ENCODE results near the gene ACSM5.
A peak's percentile ranks its signal among the peaks of the same experiment; 100 is the strongest.

ACSM5 gene, protein sequence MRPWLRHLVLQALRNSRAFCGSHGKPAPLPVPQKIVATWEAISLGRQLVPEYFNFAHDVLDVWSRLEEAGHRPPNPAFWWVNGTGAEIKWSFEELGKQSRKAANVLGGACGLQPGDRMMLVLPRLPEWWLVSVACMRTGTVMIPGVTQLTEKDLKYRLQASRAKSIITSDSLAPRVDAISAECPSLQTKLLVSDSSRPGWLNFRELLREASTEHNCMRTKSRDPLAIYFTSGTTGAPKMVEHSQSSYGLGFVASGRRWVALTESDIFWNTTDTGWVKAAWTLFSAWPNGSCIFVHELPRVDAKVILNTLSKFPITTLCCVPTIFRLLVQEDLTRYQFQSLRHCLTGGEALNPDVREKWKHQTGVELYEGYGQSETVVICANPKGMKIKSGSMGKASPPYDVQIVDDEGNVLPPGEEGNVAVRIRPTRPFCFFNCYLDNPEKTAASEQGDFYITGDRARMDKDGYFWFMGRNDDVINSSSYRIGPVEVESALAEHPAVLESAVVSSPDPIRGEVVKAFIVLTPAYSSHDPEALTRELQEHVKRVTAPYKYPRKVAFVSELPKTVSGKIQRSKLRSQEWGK

GRCh38 chr16:20409398-20410120 is at the start of gene ACSM5:
ACSM5 (plus strand) TSS chr16:20409534; CDS start chr16:20411485, 1,951 bp downstream.
- no peak for DNase-seq

GRCh38 chr16:20359997-20360396 is 49.3 kb upstream of the ACSM5 start:
- DNase-seq: no peak

DNA sequence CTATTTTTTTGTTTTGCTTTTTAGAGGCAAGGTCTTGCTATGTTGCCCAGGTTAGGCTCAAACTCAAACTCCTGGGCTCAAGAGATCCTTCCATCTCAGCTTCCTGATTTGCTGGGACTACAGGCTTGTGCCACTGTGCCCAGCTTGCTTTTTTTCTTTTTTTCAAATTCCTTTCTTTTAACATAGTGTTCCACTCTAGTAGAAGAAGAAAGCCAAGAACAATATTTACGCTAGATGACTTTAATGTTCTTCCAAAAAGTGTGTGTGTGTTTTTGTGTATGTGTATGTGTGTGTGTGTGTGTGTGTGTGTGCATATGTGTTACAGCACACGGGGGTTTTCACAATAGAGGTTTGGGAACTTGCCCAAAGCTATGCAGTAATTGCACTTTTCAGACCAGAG is 46.1 kb upstream of the ACSM5 start:
- DNase-seq: no peak

GRCh38 chr16:20364051-20364450 is 45.3 kb upstream of the ACSM5 start:
- no peak for DNase-seq

- no peak for DNase-seq
Measured at GRCh38 chr16:20369452-20370054, 39.8 kb upstream of the ACSM5 start.

DNA sequence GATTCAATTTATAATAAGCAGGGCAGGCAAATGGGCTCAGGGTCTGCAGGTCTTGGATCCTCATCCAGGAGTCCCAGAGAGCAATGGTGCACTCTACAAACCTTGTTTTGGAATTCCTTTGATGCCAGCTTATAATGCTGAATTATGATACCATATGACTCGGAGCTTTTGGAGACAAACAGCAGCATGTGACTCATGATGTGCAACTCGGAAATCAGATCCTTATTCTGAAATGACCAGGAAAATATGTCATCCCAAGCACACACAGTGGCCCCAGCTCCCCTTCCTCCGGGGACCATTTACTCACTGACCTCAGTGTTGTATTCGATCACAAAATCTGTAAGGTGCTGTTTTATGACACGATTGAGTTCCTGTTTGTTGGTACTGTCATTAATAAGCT is 36.6 kb upstream of the ACSM5 start:
- no peak for DNase-seq

DNA sequence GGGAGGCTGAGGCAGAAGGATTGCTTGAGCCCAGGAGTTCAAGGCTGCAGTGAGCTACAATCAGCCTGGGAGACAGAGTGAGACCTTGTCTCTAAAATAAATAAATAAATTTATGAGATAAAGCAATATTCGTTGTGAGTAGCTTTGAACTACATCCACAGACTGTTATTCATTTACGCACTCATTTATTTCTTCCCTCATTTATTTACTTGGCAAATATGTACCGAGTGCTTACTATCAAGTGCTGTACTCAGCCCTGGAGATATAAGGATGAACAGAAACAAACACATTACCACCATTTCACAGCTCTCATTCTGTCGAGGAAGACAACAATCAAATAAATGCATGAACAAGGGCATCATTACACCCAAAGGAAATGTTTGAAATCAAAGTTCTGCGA is 32.2 kb upstream of the ACSM5 start:
- DNase-seq: no peak

DNA sequence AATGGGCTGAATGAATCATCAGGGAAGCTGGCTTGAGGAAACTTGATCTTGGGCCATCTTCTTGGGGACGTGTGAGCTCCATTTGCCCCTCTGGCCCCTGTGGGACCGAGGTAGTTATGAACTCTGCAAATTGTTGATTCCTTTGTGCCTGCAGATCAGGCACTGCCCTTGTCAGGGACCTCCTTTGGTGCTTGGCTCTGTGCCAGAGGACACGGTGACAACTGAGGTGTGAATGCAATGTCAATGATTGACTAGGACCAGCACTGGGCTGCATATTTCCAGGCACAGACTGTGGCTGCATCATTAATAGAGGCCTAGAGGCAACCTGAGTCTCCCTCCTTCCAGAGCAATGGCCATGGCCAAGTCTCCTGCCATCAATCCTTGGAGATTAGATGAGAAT is 28.6 kb upstream of the ACSM5 start:
- no peak for DNase-seq

- DNase-seq: no peak
Measured at GRCh38 chr16:20382202-20382948, 27.0 kb upstream of the ACSM5 start.

GRCh38 chr16:20383106-20384029 is 26.0 kb upstream of the ACSM5 start:
- DNase-seq: peak; percentile 83

GRCh38 chr16:20385844-20386832 is 23.2 kb upstream of the ACSM5 start:
- peak; percentile 78 for DNase-seq

- DNase-seq: no peak
Measured at GRCh38 chr16:20387978-20388377, 21.4 kb upstream of the ACSM5 start.

DNA sequence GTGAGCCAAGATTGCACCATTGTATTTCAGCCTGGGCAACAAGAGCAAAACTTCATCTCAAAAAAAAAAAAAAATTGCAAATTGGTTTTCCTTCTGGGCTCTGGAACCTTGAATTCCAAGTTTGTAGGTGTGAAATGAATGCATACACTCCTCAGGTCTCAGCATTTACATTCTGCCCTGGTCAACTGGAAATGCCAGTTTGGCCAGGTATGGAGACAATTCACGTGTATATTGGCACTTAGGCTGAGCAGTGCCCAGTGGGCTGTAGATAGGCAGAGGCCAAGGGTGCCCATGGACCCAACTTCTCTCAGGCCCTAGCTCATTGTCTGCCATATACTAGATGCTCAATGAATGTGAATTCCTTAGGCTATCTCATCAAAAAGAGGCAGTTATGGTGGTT is 20.5 kb upstream of the ACSM5 start:
- no peak for DNase-seq

GRCh38 chr16:20391045-20391444 is 18.3 kb upstream of the ACSM5 start:
- DNase-seq: no peak

DNA sequence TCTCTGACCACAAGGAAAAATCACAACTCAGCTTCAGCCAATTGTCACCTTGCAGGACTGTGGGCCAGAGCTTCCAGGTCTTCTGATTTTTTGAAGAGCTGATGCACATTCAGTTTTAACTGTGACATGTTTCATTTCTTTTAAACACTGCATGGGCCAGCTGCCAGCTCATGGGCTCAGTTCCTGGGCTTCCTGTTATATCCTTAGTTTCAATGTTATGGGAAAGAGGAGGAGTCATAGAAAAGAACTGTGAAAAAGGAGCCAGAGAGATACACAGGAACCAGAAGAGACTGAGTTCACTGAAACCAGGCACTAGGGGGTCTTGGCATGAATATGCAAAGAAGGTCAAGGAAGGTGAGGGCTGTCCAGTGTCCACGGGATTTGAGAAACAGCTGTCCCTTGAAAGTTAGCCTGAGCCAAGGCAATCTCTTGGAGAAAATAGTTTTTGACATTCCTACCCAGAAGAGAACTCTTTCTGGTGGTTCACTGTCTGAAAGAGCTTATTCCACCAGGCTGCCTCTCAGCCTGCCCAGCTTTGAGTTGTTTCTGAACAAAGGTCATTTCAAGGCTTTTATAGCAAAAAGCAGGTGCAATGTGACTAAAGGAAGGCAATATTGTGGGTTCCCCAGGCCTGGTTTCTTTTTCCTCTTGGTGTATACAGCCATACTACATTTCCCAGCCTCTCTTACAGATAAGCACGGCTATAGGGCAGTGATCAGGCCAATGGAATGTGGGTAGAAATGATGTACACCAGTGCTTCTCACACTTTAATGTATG is 15.3 kb upstream of the ACSM5 start:
- DNase-seq: peak; percentile 20

DNA sequence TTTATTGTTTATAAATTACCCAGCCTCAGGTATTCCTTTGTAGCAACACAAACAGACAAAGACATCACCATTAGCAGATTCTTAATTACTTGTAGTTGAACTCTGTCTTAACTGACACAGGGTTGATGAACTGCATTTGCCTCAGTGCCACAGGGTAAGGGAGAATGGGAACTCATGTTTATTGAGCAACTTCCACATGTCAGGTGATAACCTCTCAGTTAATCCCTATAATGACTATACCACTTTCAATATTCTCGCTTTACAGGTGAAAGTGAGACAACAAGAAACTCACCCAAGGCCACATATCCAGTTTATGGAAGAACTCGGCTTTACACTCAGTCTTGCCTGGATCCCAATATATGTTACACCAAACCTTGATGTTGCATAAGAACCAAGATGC is 13.4 kb upstream of the ACSM5 start:
- no peak for DNase-seq

GRCh38 chr16:20396846-20397467 is 12.4 kb upstream of the ACSM5 start:
- DNase-seq: no peak

DNA sequence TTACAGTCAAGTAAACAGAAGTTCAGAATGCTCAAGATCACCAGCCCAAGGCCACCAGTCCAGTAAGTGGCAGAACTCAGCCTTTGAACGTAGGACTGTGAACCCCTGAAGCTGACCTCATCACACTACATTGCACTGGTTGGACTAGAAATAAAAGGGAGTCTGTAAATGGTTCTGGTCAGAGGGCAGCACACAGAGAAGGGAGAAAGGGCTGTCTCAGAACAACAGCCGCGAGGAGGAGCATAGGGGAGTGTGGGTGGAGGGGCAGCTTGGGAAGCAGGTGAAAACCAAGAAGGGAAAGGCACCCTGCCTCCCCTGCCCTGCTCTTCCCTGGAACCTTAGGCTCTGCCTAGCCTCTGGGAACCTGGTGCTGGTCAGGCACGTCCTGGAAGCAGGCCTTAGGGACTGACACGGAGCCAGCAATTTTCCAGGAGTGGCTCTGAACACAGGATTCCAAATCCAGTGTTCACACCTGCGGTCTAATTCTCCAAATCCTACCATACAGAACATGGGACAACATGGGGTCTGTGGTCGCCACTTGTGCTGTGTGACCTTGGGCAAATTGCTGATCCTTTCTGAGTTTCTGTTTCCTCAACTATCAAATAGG is 11.8 kb upstream of the ACSM5 start:
- DNase-seq: no peak

GRCh38 chr16:20398603-20399002 is 10.7 kb upstream of the ACSM5 start:
- no peak for DNase-seq
